HG03196 (cell line): ENCODE results near the gene LRRC73.
"Not testable (repeated sequence)": the region's sequence is repeated elsewhere in the genome, so short reads cannot be mapped to it uniquely, and the experiment has no call there.

ENCODE experiments used
- ATAC-seq: cut with Tn5 transposase; IDR thresholded peaks from one replicate; pipeline ENCODE4 v1.9.1; 2021; ENCODE audit not compliant: unreplicated experiment

Gene LRRC73

GRCh38 chr6:43467265-43467664 is 42.9 kb downstream of the LRRC73 start:
- ATAC-seq, result not testable (repeated sequence)

- no peak for ATAC-seq
These were observed 44.2 kb downstream of the LRRC73 start for GRCh38 chr6:43465948-43466347.

GRCh38 chr6:43464337-43464736 is 45.8 kb downstream of the LRRC73 start:
- no peak for ATAC-seq

GRCh38 chr6:43461936-43462335 is 48.2 kb downstream of the LRRC73 start:
- no peak for ATAC-seq

GRCh38 chr6:43460032-43460431 is 50.1 kb downstream of the LRRC73 start:
- ATAC-seq, result no peak

- ATAC-seq, result no peak
These were observed 50.6 kb downstream of the LRRC73 start for GRCh38 chr6:43459535-43459934.

GRCh38 chr6:43458154-43458553 is 52.0 kb downstream of the LRRC73 start:
- not testable (repeated sequence) for ATAC-seq

- no peak for ATAC-seq
These were observed 52.5 kb downstream of the LRRC73 start for GRCh38 chr6:43457643-43458042.
